Chondrocyte (in vitro differentiated cells): ENCODE data around the gene CFC1B. TPM values are rescaled to one million over a fixed set of nuclear protein-coding genes. Genes with fewer than 3 reads are reported as not detected.
"Not testable (repeated sequence)": the region's sequence is repeated elsewhere in the genome, so short reads cannot be mapped to it uniquely, and the experiment has no call there.

Experiments used
- DNase-seq: peaks from one replicate; pipeline ENCODE4 v3.0.0; 2021; ENCODE audit warnings: mixed read lengths, low spot score
- H3K27ac Mint-ChIP-seq: one replicate; pipeline ENCODE4 v1.8.0; 2021; ENCODE audit warnings: mild to moderate bottlenecking, moderate library complexity, mixed read lengths; ENCODE audit not compliant: unreplicated experiment
- H3K27me3 Mint-ChIP-seq: 2 replicates; pipeline ENCODE4 v1.8.0; 2021; ENCODE audit warnings: low read depth, mixed read lengths
- H3K36me3 Mint-ChIP-seq: 2 replicates; pipeline ENCODE4 v1.8.0; 2021; ENCODE audit warnings: low read depth, mixed read lengths
- H3K4me1 Mint-ChIP-seq: 2 replicates; pipeline ENCODE4 v1.8.0; 2021; ENCODE audit warnings: low read depth, mild to moderate bottlenecking, mixed read lengths
- H3K4me3 Mint-ChIP-seq: one replicate; pipeline ENCODE4 v1.8.0; 2021; ENCODE audit warnings: mild to moderate bottlenecking, moderate library complexity, mixed read lengths; ENCODE audit not compliant: unreplicated experiment
- H3K9me3 Mint-ChIP-seq: 2 replicates; pipeline ENCODE4 v1.8.0; 2021; ENCODE audit warnings: low read depth, mixed read lengths
- long read RNA-seq: library from polyadenylated mRNA; stranded (forward); transcript quantifications from one replicate; pipeline ENCODE4 v2.0.0, GENCODE V29; 2021
- total RNA-seq: library from RNA; stranded (reverse); gene quantifications from 3 replicates; pipeline ENCODE4 v1.2.1, GENCODE V29; 2021

The CFC1B gene
- total RNA-seq = not detected in 3 replicates
- long read RNA-seq = 0 reads

GRCh38 chr2:130520992-130521391 is at the start of gene CFC1B:
CFC1B (plus strand) TSS chr2:130521222; CDS start chr2:130521485, 263 bp downstream.
- not testable (repeated sequence) for H3K4me3 Mint-ChIP-seq, H3K27me3 Mint-ChIP-seq, H3K27ac Mint-ChIP-seq, DNase-seq, H3K4me1 Mint-ChIP-seq, H3K9me3 Mint-ChIP-seq, H3K36me3 Mint-ChIP-seq

DNA sequence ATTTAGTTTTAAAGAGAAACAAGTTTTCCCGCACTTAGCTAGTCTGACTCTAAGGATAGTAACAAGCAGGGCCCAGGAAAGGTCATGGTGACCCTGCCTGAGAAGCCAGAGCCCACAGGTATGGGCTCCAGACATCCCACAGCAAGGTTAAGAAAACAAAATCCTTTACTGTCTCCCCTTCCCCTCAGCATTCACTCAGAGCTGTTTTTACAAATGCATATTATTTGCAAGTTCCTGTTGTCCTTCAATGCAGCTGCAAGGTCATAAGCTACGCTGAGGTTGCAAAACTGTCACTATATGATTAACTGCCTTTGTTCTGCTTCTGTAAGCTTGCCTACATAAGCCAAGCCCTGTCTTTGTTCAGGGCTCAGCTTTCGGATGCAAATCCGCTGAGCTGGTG is 29.9 kb upstream of the CFC1B start:
- not testable (repeated sequence) for DNase-seq, H3K36me3 Mint-ChIP-seq, H3K9me3 Mint-ChIP-seq, H3K27ac Mint-ChIP-seq, H3K4me3 Mint-ChIP-seq, H3K4me1 Mint-ChIP-seq, H3K27me3 Mint-ChIP-seq

DNA sequence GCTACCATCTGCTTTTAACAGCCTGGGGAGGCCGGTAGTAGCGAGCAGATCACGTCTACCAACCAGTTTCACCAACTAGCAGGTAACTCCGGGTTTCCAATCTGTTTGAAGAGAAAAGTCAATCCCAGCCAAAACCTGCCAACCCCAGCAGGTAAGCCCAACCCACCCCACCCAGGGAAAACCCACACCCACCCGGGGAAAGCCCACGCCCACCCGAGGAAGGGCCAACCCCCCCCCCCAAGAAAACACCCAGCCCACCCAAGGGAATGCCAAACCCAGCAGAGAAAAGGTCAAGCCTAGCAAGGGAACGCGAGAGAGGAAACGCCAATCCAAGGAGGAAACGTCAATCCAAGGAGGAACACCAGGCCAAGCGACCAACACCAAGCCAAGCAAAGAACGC is 11.8 kb upstream of the CFC1B start, which contains the start of gene POTEI:
POTEI (minus strand) TSS at position 101 of the 400 bp plus-strand sequence; CDS start at position 8, 93 bp downstream.
- H3K4me1 Mint-ChIP-seq, H3K4me3 Mint-ChIP-seq, H3K9me3 Mint-ChIP-seq, H3K36me3 Mint-ChIP-seq, H3K27me3 Mint-ChIP-seq, H3K27ac Mint-ChIP-seq, DNase-seq: not testable (repeated sequence)

DNA sequence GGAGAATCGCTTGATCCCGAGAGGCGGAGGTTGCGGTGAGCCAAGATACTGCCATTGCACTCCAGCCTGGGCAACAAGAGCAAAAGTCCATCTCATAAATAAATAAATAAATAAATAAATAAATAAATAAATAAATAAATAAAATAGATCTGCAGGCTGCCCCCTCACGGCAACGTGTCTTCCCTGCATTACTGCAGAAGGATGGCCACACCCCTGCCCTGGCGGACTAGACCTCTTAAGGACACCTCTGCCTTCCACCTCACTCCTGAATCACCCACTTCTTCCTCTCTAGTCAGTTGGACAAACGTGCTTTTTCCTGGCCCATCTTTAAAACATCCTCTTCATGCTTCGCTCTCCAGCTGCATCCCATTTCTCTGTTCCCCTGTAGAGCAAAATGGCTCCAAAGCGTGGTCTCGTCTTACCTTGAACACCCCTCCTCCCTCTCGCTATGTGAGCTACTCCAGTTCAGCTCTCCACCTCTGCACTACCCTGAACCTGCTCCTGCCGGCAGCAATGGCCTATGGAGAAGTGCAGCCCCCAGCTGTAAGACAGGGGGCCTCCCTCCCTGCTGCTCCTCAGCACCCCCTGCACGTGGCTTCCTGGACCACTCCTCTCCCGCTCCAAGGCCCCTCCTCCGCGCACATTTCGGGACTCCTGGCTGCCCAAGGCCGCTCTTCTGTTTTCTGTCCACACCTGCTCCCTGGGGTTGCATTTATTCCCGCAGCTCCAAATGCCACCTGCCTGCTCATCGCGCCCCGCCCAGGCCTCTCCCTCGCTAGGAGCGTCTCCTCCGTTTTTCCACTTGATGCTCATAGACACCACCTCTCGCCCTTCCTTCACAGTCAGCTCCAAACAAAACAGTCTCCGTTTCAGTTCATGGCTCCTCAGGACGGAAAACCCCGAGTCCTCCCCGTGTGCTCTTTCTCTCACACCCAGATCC is 9.9 kb upstream of the CFC1B start:
- H3K27ac Mint-ChIP-seq, H3K4me1 Mint-ChIP-seq, H3K36me3 Mint-ChIP-seq, H3K9me3 Mint-ChIP-seq, DNase-seq, H3K4me3 Mint-ChIP-seq, H3K27me3 Mint-ChIP-seq: not testable (repeated sequence)

DNA sequence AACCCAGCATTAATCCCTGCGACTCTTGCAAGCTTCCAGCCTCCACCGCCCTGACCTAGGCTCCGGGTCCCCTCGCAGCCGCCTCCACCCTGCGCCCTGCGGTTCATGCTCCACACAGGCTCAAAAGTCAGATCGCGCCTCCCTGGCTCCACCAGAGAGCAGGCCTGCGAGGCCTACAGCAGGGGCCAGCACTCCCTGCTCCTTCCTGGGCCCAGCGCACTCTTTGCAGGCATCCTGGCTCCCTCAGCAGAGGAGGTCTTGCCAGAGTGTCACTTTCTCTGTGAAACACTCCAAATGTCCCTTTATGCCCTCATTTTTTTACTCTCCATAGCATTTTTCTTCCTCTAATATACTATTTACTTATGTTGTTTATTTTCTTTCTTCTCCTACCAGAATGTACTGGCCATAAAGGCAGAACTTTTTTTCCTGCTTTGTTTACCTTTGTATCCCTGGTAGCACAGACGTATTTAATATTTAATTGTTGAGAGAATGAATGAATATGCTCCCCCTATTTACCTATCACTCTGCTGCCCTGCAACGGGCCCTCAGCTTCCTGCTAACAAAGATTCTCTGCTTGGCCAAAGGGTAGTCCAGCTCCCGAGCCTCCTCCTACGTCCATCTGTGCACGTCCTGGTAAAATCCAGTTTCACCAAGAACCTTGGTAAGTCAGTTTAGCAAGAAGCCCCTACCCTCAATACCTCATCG is 9.1 kb upstream of the CFC1B start:
- H3K4me1 Mint-ChIP-seq, DNase-seq, H3K4me3 Mint-ChIP-seq, H3K36me3 Mint-ChIP-seq, H3K9me3 Mint-ChIP-seq, H3K27ac Mint-ChIP-seq, H3K27me3 Mint-ChIP-seq: not testable (repeated sequence)

- not testable (repeated sequence) for H3K27me3 Mint-ChIP-seq, H3K36me3 Mint-ChIP-seq, DNase-seq, H3K9me3 Mint-ChIP-seq, H3K4me1 Mint-ChIP-seq, H3K4me3 Mint-ChIP-seq, H3K27ac Mint-ChIP-seq
These were observed 2.4 kb upstream of the CFC1B start for GRCh38 chr2:130518516-130519106.

GRCh38 chr2:130522390-130522789 is 1.4 kb downstream of the CFC1B start:
- not testable (repeated sequence) for H3K27me3 Mint-ChIP-seq, H3K4me3 Mint-ChIP-seq, H3K4me1 Mint-ChIP-seq, H3K36me3 Mint-ChIP-seq, H3K9me3 Mint-ChIP-seq, DNase-seq, H3K27ac Mint-ChIP-seq

- not testable (repeated sequence) for H3K4me1 Mint-ChIP-seq, DNase-seq, H3K36me3 Mint-ChIP-seq, H3K9me3 Mint-ChIP-seq, H3K27me3 Mint-ChIP-seq, H3K27ac Mint-ChIP-seq, H3K4me3 Mint-ChIP-seq
These were observed 6.4 kb downstream of the CFC1B start for GRCh38 chr2:130527365-130527967.

- DNase-seq, H3K27me3 Mint-ChIP-seq, H3K4me1 Mint-ChIP-seq, H3K9me3 Mint-ChIP-seq, H3K36me3 Mint-ChIP-seq, H3K27ac Mint-ChIP-seq, H3K4me3 Mint-ChIP-seq: not testable (repeated sequence)
These were observed 8.5 kb downstream of the CFC1B start for GRCh38 chr2:130529545-130529944.

GRCh38 chr2:130530212-130530611 is 9.2 kb downstream of the CFC1B start:
- H3K27me3 Mint-ChIP-seq, DNase-seq, H3K4me3 Mint-ChIP-seq, H3K36me3 Mint-ChIP-seq, H3K4me1 Mint-ChIP-seq, H3K27ac Mint-ChIP-seq, H3K9me3 Mint-ChIP-seq: not testable (repeated sequence)

GRCh38 chr2:130531225-130531624 is 10.2 kb downstream of the CFC1B start:
- not testable (repeated sequence) for H3K4me3 Mint-ChIP-seq, H3K4me1 Mint-ChIP-seq, H3K27me3 Mint-ChIP-seq, H3K9me3 Mint-ChIP-seq, H3K27ac Mint-ChIP-seq, DNase-seq, H3K36me3 Mint-ChIP-seq

GRCh38 chr2:130531672-130532071 is 10.7 kb downstream of the CFC1B start:
- not testable (repeated sequence) for H3K4me1 Mint-ChIP-seq, DNase-seq, H3K27ac Mint-ChIP-seq, H3K36me3 Mint-ChIP-seq, H3K27me3 Mint-ChIP-seq, H3K9me3 Mint-ChIP-seq, H3K4me3 Mint-ChIP-seq
